ENCODE data around the gene NVL. TPM values are rescaled to one million over a fixed set of nuclear protein-coding genes. Genes with fewer than 3 reads are reported as not detected.

The NVL gene
- total and polyA plus RNA-seq, 10 donors = 23.3 to 61.9 (median 35.0) TPM

DNA sequence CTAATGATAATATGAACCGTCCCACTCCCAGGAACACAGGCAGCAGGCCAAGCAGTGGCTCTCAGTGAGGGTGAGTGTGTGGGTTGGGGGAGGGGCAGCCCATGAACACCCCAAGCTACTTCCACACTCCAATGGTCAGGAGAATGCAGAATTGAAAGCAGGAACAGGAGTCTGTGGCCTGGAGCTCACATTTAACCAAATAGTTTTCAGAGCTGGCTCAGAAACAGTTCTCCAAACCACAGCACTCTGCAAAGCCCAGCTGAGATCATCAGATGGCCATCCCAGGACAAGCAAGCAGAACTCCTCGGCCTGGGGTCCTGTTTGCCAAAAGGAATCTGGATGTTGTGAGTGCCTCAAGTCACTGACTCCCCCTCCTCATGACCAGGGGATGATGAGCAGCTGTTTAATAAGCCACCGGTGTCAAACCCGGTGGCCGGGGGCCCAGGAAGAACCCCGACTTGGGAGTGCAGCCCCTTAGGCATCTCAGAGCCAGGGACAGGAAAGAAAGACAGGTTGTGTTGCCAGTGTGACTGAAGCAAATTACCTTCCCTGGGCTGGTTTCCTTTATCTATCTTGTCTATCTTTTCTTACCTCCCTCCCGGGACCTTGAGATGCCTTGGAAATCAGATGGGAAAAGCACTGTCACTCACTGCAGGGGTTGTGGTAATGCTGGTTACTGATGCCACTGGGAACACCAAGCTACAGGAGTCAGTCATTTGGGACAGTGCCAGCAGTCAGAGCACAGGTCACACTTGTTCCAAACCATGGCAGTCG is 126.5 kb downstream of the NVL start:
- H3K9me3 ChIP-seq = no peaks in the 10 kb centered on the region
- H3K36me3 ChIP-seq = no peaks in the 10 kb centered on the region
- H3K4me1 ChIP-seq = peaks cover 15 to 41% (median 31%) of the 10 kb centered on the region in 6 donors
- intact Hi-C loops (cut with DNase I; ENCODE audit: low total_unique reads) = no loop called here
- peak overlapping the region in 5 of 8 donors; percentile 27 to 80 (median 58) for H3K27ac ChIP-seq
- no peak overlapping the region for H3K4me3 ChIP-seq
- H3K27me3 ChIP-seq (replicated peaks in 1 of 7) = no peaks in the 10 kb centered on the region
- WGBS, 5 donors = 59 to 72% (median 66%) methylated on average over 7 to 8 of the region's 8 CpGs
- TF ChIP-seq POLR2AphosphoS5 (IDR thresholded peaks at IDR 0.05) (peak in 2 of 3 donors; percentile 53 to 54), POLR2A (IDR thresholded peaks at IDR 0.05) (no peak)
- peak; percentile 84 for DNase-seq

DNA sequence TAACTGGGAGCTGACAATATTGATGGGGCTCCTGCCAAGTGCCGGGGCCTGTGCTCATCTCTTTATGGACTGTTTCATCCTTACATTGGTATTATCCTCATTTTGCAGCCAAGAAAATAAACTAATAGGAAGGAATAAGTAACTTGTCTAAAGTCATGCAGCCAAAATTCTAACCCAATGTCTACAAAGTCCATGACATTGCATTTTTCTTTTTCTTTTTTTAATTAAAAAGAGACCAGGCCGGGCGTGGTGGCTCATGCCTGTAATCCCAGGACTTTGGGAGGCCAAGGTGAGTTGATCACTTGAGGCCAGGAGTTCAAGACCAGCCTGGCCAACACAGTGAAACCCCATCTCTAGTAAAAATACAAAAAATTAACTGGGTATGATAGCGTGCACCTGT is 128.1 kb downstream of the NVL start:
- Histone ChIP-seq H3K27ac (no peak overlapping the region), H3K27me3 (replicated peaks in 1 of 7) (no peaks in the 10 kb centered on the region), H3K4me1 (peaks cover 15 to 46% (median 32%) of the 10 kb centered on the region in 6 donors), H3K4me3 (no peak overlapping the region), H3K9me3 (no peaks in the 10 kb centered on the region), H3K36me3 (no peaks in the 10 kb centered on the region)
- intact Hi-C loops (cut with DNase I; ENCODE audit: low total_unique reads) = no loop called here
- no peak for DNase-seq
- 93 to 99% (median 95%) methylated on average over 4 of the region's 4 CpGs for WGBS, 5 donors
- TF ChIP-seq POLR2A (IDR thresholded peaks at IDR 0.05) = no peak
- TF ChIP-seq POLR2AphosphoS5 (IDR thresholded peaks at IDR 0.05) = no peak
- TF ChIP-seq, protein P1, sequence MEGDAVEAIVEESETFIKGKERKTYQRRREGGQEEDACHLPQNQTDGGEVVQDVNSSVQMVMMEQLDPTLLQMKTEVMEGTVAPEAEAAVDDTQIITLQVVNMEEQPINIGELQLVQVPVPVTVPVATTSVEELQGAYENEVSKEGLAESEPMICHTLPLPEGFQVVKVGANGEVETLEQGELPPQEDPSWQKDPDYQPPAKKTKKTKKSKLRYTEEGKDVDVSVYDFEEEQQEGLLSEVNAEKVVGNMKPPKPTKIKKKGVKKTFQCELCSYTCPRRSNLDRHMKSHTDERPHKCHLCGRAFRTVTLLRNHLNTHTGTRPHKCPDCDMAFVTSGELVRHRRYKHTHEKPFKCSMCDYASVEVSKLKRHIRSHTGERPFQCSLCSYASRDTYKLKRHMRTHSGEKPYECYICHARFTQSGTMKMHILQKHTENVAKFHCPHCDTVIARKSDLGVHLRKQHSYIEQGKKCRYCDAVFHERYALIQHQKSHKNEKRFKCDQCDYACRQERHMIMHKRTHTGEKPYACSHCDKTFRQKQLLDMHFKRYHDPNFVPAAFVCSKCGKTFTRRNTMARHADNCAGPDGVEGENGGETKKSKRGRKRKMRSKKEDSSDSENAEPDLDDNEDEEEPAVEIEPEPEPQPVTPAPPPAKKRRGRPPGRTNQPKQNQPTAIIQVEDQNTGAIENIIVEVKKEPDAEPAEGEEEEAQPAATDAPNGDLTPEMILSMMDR (IDR thresholded peaks at IDR 0.05 in 8 of 11, conservative IDR thresholded peaks at IDR 0.05 in 3 of 11) = no peak

DNA sequence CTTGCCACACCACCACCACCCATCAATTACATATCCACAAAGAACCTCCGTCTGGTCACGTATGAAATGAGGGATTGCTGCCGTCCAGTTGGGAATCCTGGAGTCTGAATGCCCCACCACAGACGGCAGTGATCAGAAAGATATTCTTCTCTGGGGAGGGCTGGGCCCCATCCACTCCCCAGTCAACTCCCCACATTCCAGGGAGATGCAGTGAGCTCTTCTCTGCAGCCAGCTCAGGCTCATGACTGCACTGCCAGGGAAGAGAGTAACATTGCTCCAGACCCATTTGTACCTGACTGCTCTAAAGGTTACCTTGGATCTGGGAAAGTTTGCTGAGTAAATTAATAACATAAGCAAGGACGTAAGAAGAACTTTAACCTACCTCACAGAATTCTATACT is 128.6 kb downstream of the NVL start:
- Histone ChIP-seq H3K4me3 (no peak overlapping the region), H3K4me1 (peaks cover 15 to 48% (median 34%) of the 10 kb centered on the region in 6 donors), H3K27me3 (replicated peaks in 1 of 7) (no peaks in the 10 kb centered on the region), H3K36me3 (no peaks in the 10 kb centered on the region), H3K27ac (no peak overlapping the region), H3K9me3 (no peaks in the 10 kb centered on the region)
- intact Hi-C loops (cut with DNase I; ENCODE audit: low total_unique reads) = no loop called here
- WGBS, 5 donors = 88 to 96% (median 91%) methylated on average over 5 of the region's 5 CpGs
- DNase-seq = no peak
- TF ChIP-seq, protein P1 (IDR thresholded peaks at IDR 0.05 in 8 of 11, conservative IDR thresholded peaks at IDR 0.05 in 3 of 11) = no peak
- TF ChIP-seq POLR2A (IDR thresholded peaks at IDR 0.05) (no peak), POLR2AphosphoS5 (IDR thresholded peaks at IDR 0.05) (no peak)

DNA sequence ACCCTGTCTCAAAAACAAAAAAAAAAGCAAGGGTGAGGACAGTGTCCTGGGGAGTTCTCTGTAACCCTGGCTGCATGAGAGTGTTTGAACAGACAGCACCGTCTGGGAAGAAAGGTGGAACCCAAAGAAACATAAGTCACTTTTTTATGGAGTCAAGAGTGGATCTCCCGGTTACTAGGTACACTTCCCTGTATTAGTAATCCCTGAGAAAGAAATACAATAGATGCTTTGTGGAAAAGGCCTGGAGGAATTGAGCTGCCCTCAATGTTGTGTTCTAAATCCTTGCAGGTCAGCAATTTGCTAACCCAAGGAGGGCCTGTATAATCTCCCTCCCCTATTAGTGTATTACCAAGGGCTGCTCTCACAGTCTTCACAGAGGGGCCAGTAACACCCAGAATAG is 130.3 kb downstream of the NVL start:
- Histone ChIP-seq H3K9me3 (no peaks in the 10 kb centered on the region), H3K4me1 (peaks cover 11 to 41% (median 25%) of the 10 kb centered on the region in 6 donors), H3K27ac (no peak overlapping the region), H3K27me3 (replicated peaks in 1 of 7) (no peaks in the 10 kb centered on the region), H3K4me3 (no peak overlapping the region), H3K36me3 (peaks cover 0 to 13% (median 0%) of the 10 kb centered on the region in 6 donors)
- 81 to 97% (median 88%) methylated on average over 2 of the region's 2 CpGs for WGBS, 5 donors
- TF ChIP-seq, protein P1 (IDR thresholded peaks at IDR 0.05 in 8 of 11, conservative IDR thresholded peaks at IDR 0.05 in 3 of 11) = no peak
- TF ChIP-seq POLR2AphosphoS5 (IDR thresholded peaks at IDR 0.05) = no peak
- no peak for TF ChIP-seq POLR2A (IDR thresholded peaks at IDR 0.05)
- intact Hi-C loops (cut with DNase I; ENCODE audit: low total_unique reads) = no loop called here
- no peak for DNase-seq
